ENCODE data around the gene PSMA3. TPM values are rescaled to one million over a fixed set of nuclear protein-coding genes. Genes with fewer than 3 reads are reported as not detected.

The PSMA3 gene
- total RNA-seq, 1 experiment from 2014 or later: 260 TPM

GRCh38 chr14:58280954-58281787 lies 36.5 kb downstream of the PSMA3 start:
- CTCF ChIA-PET: interaction anchor here (1.1 to 2.1 kb wide), 2 partner anchors 17 to 37 kb away, joined by 4 to 10 read pairs; partner anchors contain the start of genes ARID4A and PSMA3
- intact Hi-C loops (cut with micrococcal nuclease; ENCODE audit: unreplicated experiment): loop anchor here (5.0 kb wide), 1 partner anchor 39 kb away; the partner anchor contains the start of gene PSMA3
- no TSS peak for BruUV-seq (replicated peaks)
- Mint-ChIP-seq H3K27ac (ENCODE audit: unreplicated experiment) (peak overlapping the region; percentile 78), H3K27me3 (ENCODE audit: unreplicated experiment) (no peaks in the 10 kb centered on the region), H3K36me3 (ENCODE audit: insufficient read depth, unreplicated experiment) (peaks cover 61% of the 10 kb centered on the region), H3K4me3 (ENCODE audit: low read depth, unreplicated experiment) (peak overlapping the region; percentile 55), H3K9me3 (ENCODE audit: low read depth, unreplicated experiment) (no peaks in the 10 kb centered on the region), H3K4me1 (ENCODE audit: low read depth, unreplicated experiment) (peaks cover 54% of the 10 kb centered on the region)
- TF ChIP-seq CTCF (IDR thresholded peaks at IDR 0.05; ENCODE audit: unreplicated experiment): no peak
- peak; percentile 66 for DNase-seq

- Mint-ChIP-seq H3K4me3 (ENCODE audit: low read depth, unreplicated experiment) (peak overlapping the region; percentile 55), H3K27ac (ENCODE audit: unreplicated experiment) (peak overlapping the region; percentile 78), H3K27me3 (ENCODE audit: unreplicated experiment) (no peaks in the 10 kb centered on the region), H3K9me3 (ENCODE audit: low read depth, unreplicated experiment) (no peaks in the 10 kb centered on the region), H3K36me3 (ENCODE audit: insufficient read depth, unreplicated experiment) (peaks cover 59% of the 10 kb centered on the region), H3K4me1 (ENCODE audit: low read depth, unreplicated experiment) (peaks cover 53% of the 10 kb centered on the region)
- BruUV-seq (replicated peaks): no TSS peak
- TF ChIP-seq CTCF (IDR thresholded peaks at IDR 0.05; ENCODE audit: unreplicated experiment): no peak
- CTCF ChIA-PET: interaction anchor here (0.7 to 2.1 kb wide), 4 partner anchors 16 to 454 kb away, joined by 3 to 10 read pairs (median 4); partner anchors contain the start of genes ARID4A and PSMA3
- DNase-seq: no peak
- intact Hi-C loops (cut with micrococcal nuclease; ENCODE audit: unreplicated experiment): loop anchor here (5.0 kb wide), 1 partner anchor 40 kb away; the partner anchor contains the start of gene PSMA3
Measured at GRCh38 chr14:58281969-58282368, 37.3 kb downstream of the PSMA3 start.

- intact Hi-C loops (cut with micrococcal nuclease; ENCODE audit: unreplicated experiment): loop anchor here (5.0 kb wide), 1 partner anchor 41 kb away; the partner anchor contains the start of gene PSMA3
- Mint-ChIP-seq H3K27ac (ENCODE audit: unreplicated experiment) (peak overlapping the region; percentile 41), H3K4me3 (ENCODE audit: low read depth, unreplicated experiment) (no peak overlapping the region), H3K4me1 (ENCODE audit: low read depth, unreplicated experiment) (peaks cover 60% of the 10 kb centered on the region), H3K36me3 (ENCODE audit: insufficient read depth, unreplicated experiment) (peaks cover 58% of the 10 kb centered on the region), H3K9me3 (ENCODE audit: low read depth, unreplicated experiment) (no peaks in the 10 kb centered on the region), H3K27me3 (ENCODE audit: unreplicated experiment) (no peaks in the 10 kb centered on the region)
- DNase-seq: no peak
- BruUV-seq (replicated peaks): no TSS peak
- TF ChIP-seq CTCF (IDR thresholded peaks at IDR 0.05; ENCODE audit: unreplicated experiment): no peak
- CTCF ChIA-PET: no interaction called here
Measured at GRCh38 chr14:58282925-58283593, 38.4 kb downstream of the PSMA3 start.

- no peaks in the 10 kb centered on the region for H3K27me3 Mint-ChIP-seq (ENCODE audit: unreplicated experiment)
- H3K9me3 Mint-ChIP-seq (ENCODE audit: low read depth, unreplicated experiment): no peaks in the 10 kb centered on the region
- DNase-seq: no peak
- peaks cover 67% of the 10 kb centered on the region for H3K4me1 Mint-ChIP-seq (ENCODE audit: low read depth, unreplicated experiment)
- H3K36me3 Mint-ChIP-seq (ENCODE audit: insufficient read depth, unreplicated experiment): peaks cover 58% of the 10 kb centered on the region
- intact Hi-C loops (cut with micrococcal nuclease; ENCODE audit: unreplicated experiment): loop anchor here (5.0 kb wide), 1 partner anchor 41 kb away; the partner anchor contains the start of gene PSMA3
- BruUV-seq (replicated peaks): no TSS peak
- no peak for TF ChIP-seq CTCF (IDR thresholded peaks at IDR 0.05; ENCODE audit: unreplicated experiment)
- H3K4me3 Mint-ChIP-seq (ENCODE audit: low read depth, unreplicated experiment): no peak overlapping the region
- no peak overlapping the region for H3K27ac Mint-ChIP-seq (ENCODE audit: unreplicated experiment)
- CTCF ChIA-PET: no interaction called here
Measured at GRCh38 chr14:58283730-58284129, 39.1 kb downstream of the PSMA3 start.

Data from Calu3 (cell line).